ENCODE results near the gene IWS1.
"Not testable (repeated sequence)": the region's sequence is repeated elsewhere in the genome, so short reads cannot be mapped to it uniquely, and the experiment has no call there.

Gene IWS1

DNA sequence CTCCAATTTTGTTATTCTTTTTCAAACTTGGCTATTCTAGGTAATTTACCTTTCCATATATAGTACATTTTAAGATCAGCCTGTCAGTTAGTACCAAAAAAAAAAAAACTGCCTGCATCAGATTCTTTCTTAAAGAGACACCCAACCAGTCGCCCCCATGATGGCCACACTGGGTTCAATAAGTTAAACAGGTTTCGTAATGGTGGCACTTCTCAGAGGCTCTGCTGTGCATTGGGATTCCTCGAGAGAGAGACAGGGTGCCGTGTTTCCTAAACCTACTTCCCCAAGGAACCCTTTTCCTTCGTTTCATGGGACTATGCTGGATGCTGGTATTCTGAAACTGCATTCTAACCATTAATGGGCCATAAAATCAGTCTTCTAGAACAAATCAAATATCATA is 46.6 kb upstream of the IWS1 start:
- in situ Hi-C loops (cut with MboI; ENCODE audit: low sequenced_read_pairs, unreplicated experiment): no loop called here
- DNase-seq (ENCODE audit: low spot score): no peak
- TF ChIP-seq, protein P1, sequence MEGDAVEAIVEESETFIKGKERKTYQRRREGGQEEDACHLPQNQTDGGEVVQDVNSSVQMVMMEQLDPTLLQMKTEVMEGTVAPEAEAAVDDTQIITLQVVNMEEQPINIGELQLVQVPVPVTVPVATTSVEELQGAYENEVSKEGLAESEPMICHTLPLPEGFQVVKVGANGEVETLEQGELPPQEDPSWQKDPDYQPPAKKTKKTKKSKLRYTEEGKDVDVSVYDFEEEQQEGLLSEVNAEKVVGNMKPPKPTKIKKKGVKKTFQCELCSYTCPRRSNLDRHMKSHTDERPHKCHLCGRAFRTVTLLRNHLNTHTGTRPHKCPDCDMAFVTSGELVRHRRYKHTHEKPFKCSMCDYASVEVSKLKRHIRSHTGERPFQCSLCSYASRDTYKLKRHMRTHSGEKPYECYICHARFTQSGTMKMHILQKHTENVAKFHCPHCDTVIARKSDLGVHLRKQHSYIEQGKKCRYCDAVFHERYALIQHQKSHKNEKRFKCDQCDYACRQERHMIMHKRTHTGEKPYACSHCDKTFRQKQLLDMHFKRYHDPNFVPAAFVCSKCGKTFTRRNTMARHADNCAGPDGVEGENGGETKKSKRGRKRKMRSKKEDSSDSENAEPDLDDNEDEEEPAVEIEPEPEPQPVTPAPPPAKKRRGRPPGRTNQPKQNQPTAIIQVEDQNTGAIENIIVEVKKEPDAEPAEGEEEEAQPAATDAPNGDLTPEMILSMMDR (IDR thresholded peaks at IDR 0.05; ENCODE audit: borderline replicate concordance, control extremely low read depth, extremely low read depth, insufficient read depth, missing control alignments): no peak

DNA sequence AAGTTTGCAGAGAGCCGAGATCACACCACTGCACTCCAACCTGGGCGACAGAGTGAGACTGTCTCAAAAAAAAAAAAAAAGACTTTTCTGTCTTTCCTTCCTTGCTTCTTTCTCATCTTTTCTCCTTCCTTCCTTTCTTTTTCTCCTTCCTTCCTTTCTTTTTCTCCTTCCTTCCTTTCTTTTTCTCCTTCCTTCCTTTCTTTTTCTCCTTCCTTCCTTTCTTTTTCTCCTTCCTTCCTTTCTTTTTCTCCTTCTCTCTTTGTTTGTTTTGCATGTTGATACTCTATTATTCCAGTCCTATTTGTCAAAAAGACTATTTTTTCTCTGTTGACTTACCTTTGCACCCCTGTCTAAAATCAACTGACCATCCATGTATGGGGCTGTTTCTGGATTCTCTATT is 46.1 kb upstream of the IWS1 start:
- in situ Hi-C loops (cut with MboI; ENCODE audit: low sequenced_read_pairs, unreplicated experiment); DNase-seq (ENCODE audit: low spot score): not testable (repeated sequence)

DNA sequence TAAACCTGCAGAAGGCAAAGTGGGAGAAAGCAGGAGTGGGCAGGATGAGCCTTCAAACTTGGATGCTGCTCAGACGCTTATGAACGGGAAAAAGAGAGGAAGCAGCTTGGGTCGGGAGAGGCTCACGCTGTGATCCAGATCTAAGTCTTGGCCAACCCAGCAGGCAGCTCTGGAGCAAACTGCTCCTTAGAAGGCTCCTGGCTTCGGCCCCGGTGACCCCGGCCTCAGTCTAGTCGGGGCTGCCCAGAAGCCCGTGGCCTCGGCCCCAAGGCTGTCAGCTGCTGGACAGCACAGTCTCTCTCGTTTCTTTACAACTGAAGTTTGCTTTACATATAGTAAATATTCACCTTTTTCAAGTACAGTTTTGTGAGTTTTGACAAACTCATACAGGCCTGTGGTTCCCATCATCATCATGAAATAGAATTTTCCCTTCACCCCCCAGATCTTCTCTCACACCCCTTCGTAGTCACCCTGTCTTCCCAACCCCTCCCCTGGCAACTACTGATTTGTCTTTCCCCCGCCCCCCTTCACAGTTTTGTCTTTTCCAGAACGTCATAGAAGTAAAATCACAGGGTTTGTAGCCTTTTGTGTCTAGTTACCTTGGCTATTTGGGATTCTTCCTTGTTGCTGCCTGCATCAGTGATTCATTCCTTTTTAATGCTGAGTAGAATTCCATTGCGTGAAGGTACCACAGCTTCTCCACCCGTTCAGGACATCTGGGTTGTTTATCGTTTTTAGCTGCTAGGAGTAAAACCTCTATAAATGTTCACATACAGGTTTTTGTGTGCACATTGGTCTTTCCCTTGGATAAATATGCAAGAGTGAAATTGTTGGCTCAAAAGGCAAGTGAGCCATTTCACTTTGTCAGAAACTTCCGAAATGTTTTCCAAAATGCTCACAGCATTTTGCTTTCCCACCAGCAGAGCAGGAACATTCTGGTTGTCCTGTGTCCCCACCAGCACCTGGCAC is 44.3 kb upstream of the IWS1 start:
- TF ChIP-seq, protein P1 (IDR thresholded peaks at IDR 0.05; ENCODE audit: borderline replicate concordance, control extremely low read depth, extremely low read depth, insufficient read depth, missing control alignments): no peak
- in situ Hi-C loops (cut with MboI; ENCODE audit: low sequenced_read_pairs, unreplicated experiment): no loop called here
- no peak for DNase-seq (ENCODE audit: low spot score)

DNA sequence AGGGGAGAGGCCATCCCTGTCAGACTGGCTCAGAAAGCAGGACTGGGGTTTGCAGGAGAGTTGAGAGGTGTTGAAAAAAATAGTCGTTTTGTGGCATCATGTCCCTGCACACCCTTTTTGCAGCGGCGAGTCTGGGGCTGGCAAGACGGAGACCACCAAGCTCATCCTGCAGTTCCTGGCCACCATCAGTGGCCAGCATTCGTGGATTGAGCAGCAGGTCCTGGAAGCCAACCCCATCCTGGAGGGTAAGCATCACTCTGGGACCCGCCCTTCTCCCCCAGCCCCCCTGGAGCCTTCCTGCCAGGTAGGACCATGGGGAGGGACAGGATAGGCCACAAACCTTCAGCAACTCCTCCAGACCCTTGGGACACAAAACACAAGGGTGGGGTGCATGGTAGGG is 43.4 kb upstream of the IWS1 start:
- in situ Hi-C loops (cut with MboI; ENCODE audit: low sequenced_read_pairs, unreplicated experiment): no loop called here
- DNase-seq (ENCODE audit: low spot score): no peak
- TF ChIP-seq, protein P1 (IDR thresholded peaks at IDR 0.05; ENCODE audit: borderline replicate concordance, control extremely low read depth, extremely low read depth, insufficient read depth, missing control alignments): no peak

DNA sequence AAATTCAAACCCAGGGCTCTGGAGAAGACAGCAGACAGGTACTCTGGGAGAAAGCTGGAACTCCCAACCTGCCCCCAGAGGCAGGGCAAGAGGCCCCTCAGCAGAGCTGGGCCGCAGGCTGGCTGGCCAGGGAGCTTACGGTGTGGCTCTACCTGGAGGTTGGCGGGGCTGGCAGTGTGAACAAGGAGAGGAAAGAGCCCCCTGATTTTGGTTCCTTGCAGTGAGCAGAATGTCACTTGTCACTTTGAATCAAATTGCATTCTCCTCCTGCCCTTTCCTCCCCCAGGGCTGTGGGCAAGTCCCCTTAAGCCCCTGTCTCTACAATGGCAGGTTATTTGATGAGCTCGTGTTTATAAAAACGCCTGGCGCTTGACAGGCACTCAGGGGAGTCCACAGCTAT is 41.8 kb upstream of the IWS1 start:
- in situ Hi-C loops (cut with MboI; ENCODE audit: low sequenced_read_pairs, unreplicated experiment): no loop called here
- DNase-seq (ENCODE audit: low spot score): no peak
- TF ChIP-seq, protein P1 (IDR thresholded peaks at IDR 0.05; ENCODE audit: borderline replicate concordance, control extremely low read depth, extremely low read depth, insufficient read depth, missing control alignments): no peak

DNA sequence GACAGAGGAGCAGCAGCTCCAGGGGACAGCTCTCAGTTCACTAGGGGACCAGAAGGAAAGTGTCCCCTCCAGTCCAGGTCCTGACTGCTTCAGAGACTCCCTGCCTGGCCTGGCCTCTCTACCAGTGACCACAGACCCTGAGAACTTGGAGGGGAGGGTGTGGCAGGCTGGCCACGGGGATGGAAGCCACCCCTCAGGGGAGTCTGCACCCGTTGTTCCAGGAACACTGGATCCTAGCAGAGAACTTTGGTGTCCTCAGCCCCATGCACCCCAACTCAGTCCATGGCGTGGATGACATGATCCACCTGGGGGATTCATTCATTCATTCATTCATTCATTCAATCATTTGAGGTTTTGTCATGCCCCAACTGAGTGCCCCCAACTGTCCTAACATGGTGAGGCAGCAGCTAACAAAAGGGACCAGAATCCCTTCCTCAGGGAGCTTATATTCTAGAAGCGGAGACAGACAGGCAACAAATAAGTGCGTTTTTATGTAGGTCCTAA is 41.1 kb upstream of the IWS1 start:
- no peak for DNase-seq (ENCODE audit: low spot score)
- in situ Hi-C loops (cut with MboI; ENCODE audit: low sequenced_read_pairs, unreplicated experiment): no loop called here
- TF ChIP-seq, protein P1 (IDR thresholded peaks at IDR 0.05; ENCODE audit: borderline replicate concordance, control extremely low read depth, extremely low read depth, insufficient read depth, missing control alignments): no peak

DNA sequence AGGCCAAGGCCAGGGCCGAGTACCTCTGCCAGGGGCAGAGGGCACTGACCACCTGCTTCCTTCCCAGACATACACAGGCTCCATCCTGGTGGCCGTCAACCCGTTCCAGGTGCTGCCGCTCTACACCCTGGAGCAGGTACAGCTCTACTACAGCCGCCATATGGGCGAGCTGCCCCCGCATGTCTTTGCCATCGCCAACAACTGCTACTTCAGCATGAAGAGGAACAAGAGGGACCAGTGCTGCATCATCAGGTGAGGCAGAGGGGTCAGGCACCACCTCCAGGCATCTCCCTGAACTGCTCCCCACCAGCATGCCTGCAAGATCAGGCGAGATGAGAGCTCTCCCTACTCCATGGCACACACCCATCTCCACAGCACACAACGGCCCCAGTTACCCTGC is 40.3 kb upstream of the IWS1 start:
- TF ChIP-seq, protein P1 (IDR thresholded peaks at IDR 0.05; ENCODE audit: borderline replicate concordance, control extremely low read depth, extremely low read depth, insufficient read depth, missing control alignments): no peak
- DNase-seq (ENCODE audit: low spot score): no peak

More for the DNA sequence above, 40.3 kb upstream of the IWS1 start:
- in situ Hi-C loops (cut with MboI; ENCODE audit: low sequenced_read_pairs, unreplicated experiment): no loop called here

All from GM13976 (cell line).